ENCODE data around the gene MBOAT2. TPM values are rescaled to one million over a fixed set of nuclear protein-coding genes. Genes with fewer than 3 reads are reported as not detected.

Gene MBOAT2
- total and polyA plus RNA-seq, 4 donors, result 75.1 to 116 (median 85.5) TPM

GRCh38 chr2:8850845-8851487 is 152.5 kb downstream of the MBOAT2 start:
- Histone ChIP-seq H3K27ac (ENCODE audit: low read depth, low read length) (no peak overlapping the region), H3K27me3 (ENCODE audit: control insufficient read depth, insufficient read depth, low read length) (no peaks in the 10 kb centered on the region), H3K4me3 (ENCODE audit: low read depth, low read length) (no peak overlapping the region), H3K9me3 (ENCODE audit: control insufficient read depth, insufficient read depth, low read length) (no peaks in the 10 kb centered on the region), H3K36me3 (ENCODE audit: control insufficient read depth, insufficient read depth, low read length) (no peaks in the 10 kb centered on the region), H3K4me1 (ENCODE audit: control insufficient read depth, insufficient read depth, low read length) (no peaks in the 10 kb centered on the region)
- peak in 2 of 6 donors; percentile 8 to 21 for DNase-seq (ENCODE audit: low read depth in 4 of 6, low spot score in 6 of 6)
- 78% methylated on average over 8 of the region's 8 CpGs for WGBS (ENCODE audit: insufficient coverage)

- Histone ChIP-seq H3K27me3 (ENCODE audit: control insufficient read depth, insufficient read depth, low read length) (no peaks in the 10 kb centered on the region), H3K27ac (ENCODE audit: low read depth, low read length) (no peak overlapping the region), H3K4me3 (ENCODE audit: low read depth, low read length) (no peak overlapping the region), H3K9me3 (ENCODE audit: control insufficient read depth, insufficient read depth, low read length) (no peaks in the 10 kb centered on the region), H3K36me3 (ENCODE audit: control insufficient read depth, insufficient read depth, low read length) (no peaks in the 10 kb centered on the region), H3K4me1 (ENCODE audit: control insufficient read depth, insufficient read depth, low read length) (no peaks in the 10 kb centered on the region)
- 70% methylated on average over 4 of the region's 4 CpGs for WGBS (ENCODE audit: insufficient coverage)
- DNase-seq (ENCODE audit: low read depth in 4 of 6, low spot score in 6 of 6), result no peak
Observed at GRCh38 chr2:8849327-8849726, 154.2 kb downstream of the MBOAT2 start.

GRCh38 chr2:8848328-8849100 is 155.0 kb downstream of the MBOAT2 start:
- no CpG with 5 or more reads among the region's 7 CpGs for WGBS (ENCODE audit: insufficient coverage)
- no peaks in the 10 kb centered on the region for H3K36me3 ChIP-seq (ENCODE audit: control insufficient read depth, insufficient read depth, low read length)
- H3K9me3 ChIP-seq (ENCODE audit: control insufficient read depth, insufficient read depth, low read length), result no peaks in the 10 kb centered on the region
- no peak overlapping the region for H3K4me3 ChIP-seq (ENCODE audit: low read depth, low read length)
- H3K4me1 ChIP-seq (ENCODE audit: control insufficient read depth, insufficient read depth, low read length), result no peaks in the 10 kb centered on the region
- H3K27me3 ChIP-seq (ENCODE audit: control insufficient read depth, insufficient read depth, low read length), result no peaks in the 10 kb centered on the region
- no peak for DNase-seq (ENCODE audit: low read depth in 4 of 6, low spot score in 6 of 6)
- no peak overlapping the region for H3K27ac ChIP-seq (ENCODE audit: low read depth, low read length)

- H3K27ac ChIP-seq (ENCODE audit: low read depth, low read length), result no peak overlapping the region
- WGBS (ENCODE audit: insufficient coverage), result 73% methylated on average over 2 of the region's 6 CpGs
- H3K27me3 ChIP-seq (ENCODE audit: control insufficient read depth, insufficient read depth, low read length), result no peaks in the 10 kb centered on the region
- no peaks in the 10 kb centered on the region for H3K4me1 ChIP-seq (ENCODE audit: control insufficient read depth, insufficient read depth, low read length)
- H3K4me3 ChIP-seq (ENCODE audit: low read depth, low read length), result no peak overlapping the region
- DNase-seq (ENCODE audit: low read depth in 4 of 6, low spot score in 6 of 6), result no peak
- no peaks in the 10 kb centered on the region for H3K9me3 ChIP-seq (ENCODE audit: control insufficient read depth, insufficient read depth, low read length)
- H3K36me3 ChIP-seq (ENCODE audit: control insufficient read depth, insufficient read depth, low read length), result no peaks in the 10 kb centered on the region
Observed at GRCh38 chr2:8847400-8847799, 156.1 kb downstream of the MBOAT2 start.

- peaks cover 4% of the 10 kb centered on the region for H3K4me1 ChIP-seq (ENCODE audit: control insufficient read depth, insufficient read depth, low read length)
- DNase-seq (ENCODE audit: low read depth in 4 of 6, low spot score in 6 of 6), result no peak
- no peaks in the 10 kb centered on the region for H3K27me3 ChIP-seq (ENCODE audit: control insufficient read depth, insufficient read depth, low read length)
- no peak overlapping the region for H3K4me3 ChIP-seq (ENCODE audit: low read depth, low read length)
- no peak overlapping the region for H3K27ac ChIP-seq (ENCODE audit: low read depth, low read length)
- H3K36me3 ChIP-seq (ENCODE audit: control insufficient read depth, insufficient read depth, low read length), result no peaks in the 10 kb centered on the region
- H3K9me3 ChIP-seq (ENCODE audit: control insufficient read depth, insufficient read depth, low read length), result no peaks in the 10 kb centered on the region
- 81% methylated on average over 4 of the region's 4 CpGs for WGBS (ENCODE audit: insufficient coverage)
Observed at GRCh38 chr2:8841932-8842331, 161.6 kb downstream of the MBOAT2 start.

GRCh38 chr2:8840475-8841091 is 162.9 kb downstream of the MBOAT2 start:
- H3K4me1 ChIP-seq (ENCODE audit: control insufficient read depth, insufficient read depth, low read length), result peaks cover 8% of the 10 kb centered on the region
- no peaks in the 10 kb centered on the region for H3K36me3 ChIP-seq (ENCODE audit: control insufficient read depth, insufficient read depth, low read length)
- H3K27ac ChIP-seq (ENCODE audit: low read depth, low read length), result no peak overlapping the region
- H3K27me3 ChIP-seq (ENCODE audit: control insufficient read depth, insufficient read depth, low read length), result no peaks in the 10 kb centered on the region
- H3K4me3 ChIP-seq (ENCODE audit: low read depth, low read length), result no peak overlapping the region
- no peak for DNase-seq (ENCODE audit: low read depth in 4 of 6, low spot score in 6 of 6)
- WGBS (ENCODE audit: insufficient coverage), result 77% methylated on average over 7 of the region's 12 CpGs
- no peaks in the 10 kb centered on the region for H3K9me3 ChIP-seq (ENCODE audit: control insufficient read depth, insufficient read depth, low read length)

- no peaks in the 10 kb centered on the region for H3K36me3 ChIP-seq (ENCODE audit: control insufficient read depth, insufficient read depth, low read length)
- H3K9me3 ChIP-seq (ENCODE audit: control insufficient read depth, insufficient read depth, low read length), result no peaks in the 10 kb centered on the region
- no peak for DNase-seq (ENCODE audit: low read depth in 4 of 6, low spot score in 6 of 6)
- H3K4me3 ChIP-seq (ENCODE audit: low read depth, low read length), result no peak overlapping the region
- H3K27me3 ChIP-seq (ENCODE audit: control insufficient read depth, insufficient read depth, low read length), result no peaks in the 10 kb centered on the region
- peaks cover 17% of the 10 kb centered on the region for H3K4me1 ChIP-seq (ENCODE audit: control insufficient read depth, insufficient read depth, low read length)
- WGBS (ENCODE audit: insufficient coverage), result 95% methylated on average over 2 of the region's 5 CpGs
- H3K27ac ChIP-seq (ENCODE audit: low read depth, low read length), result no peak overlapping the region
Observed at GRCh38 chr2:8839189-8839965, 164.1 kb downstream of the MBOAT2 start.

- WGBS (ENCODE audit: insufficient coverage), result 80% methylated on average over 11 of the region's 11 CpGs
- H3K4me3 ChIP-seq (ENCODE audit: low read depth, low read length), result peak overlapping the region; percentile 26
Observed at GRCh38 chr2:8837795-8838140, 165.7 kb downstream of the MBOAT2 start.

GRCh38 chr2:8836971-8837794 is 166.3 kb downstream of the MBOAT2 start, which contains the start of gene KIDINS220:
KIDINS220 (minus strand) TSS chr2:8837613; CDS start chr2:8827093, 10,520 bp downstream.
- H3K9me3 ChIP-seq (ENCODE audit: control insufficient read depth, insufficient read depth, low read length), result no peaks in the 10 kb centered on the region
- peak within 1 kb of the TSS; percentile 75 for H3K27ac ChIP-seq (ENCODE audit: low read depth, low read length)
- H3K4me1 ChIP-seq (ENCODE audit: control insufficient read depth, insufficient read depth, low read length), result peaks cover 20% of the 10 kb centered on the region
- H3K4me3 ChIP-seq (ENCODE audit: low read depth, low read length), result peak within 1 kb of the TSS; percentile 80
- under 1% methylated on average over 51 of the region's 67 CpGs for WGBS (ENCODE audit: insufficient coverage)
- DNase-seq (ENCODE audit: low read depth in 4 of 6, low spot score in 6 of 6), result peak; percentile 80 to 96 (median 84)
- no peaks in the 10 kb centered on the region for H3K36me3 ChIP-seq (ENCODE audit: control insufficient read depth, insufficient read depth, low read length)
- H3K27me3 ChIP-seq (ENCODE audit: control insufficient read depth, insufficient read depth, low read length), result no peaks in the 10 kb centered on the region

More at GRCh38 chr2:8837795-8838140, 165.7 kb downstream of the MBOAT2 start:
- no peaks in the 10 kb centered on the region for H3K9me3 ChIP-seq (ENCODE audit: control insufficient read depth, insufficient read depth, low read length)
- H3K27ac ChIP-seq (ENCODE audit: low read depth, low read length), result no peak overlapping the region
- no peak for DNase-seq (ENCODE audit: low read depth in 4 of 6, low spot score in 6 of 6)
- no peaks in the 10 kb centered on the region for H3K36me3 ChIP-seq (ENCODE audit: control insufficient read depth, insufficient read depth, low read length)
- peaks cover 20% of the 10 kb centered on the region for H3K4me1 ChIP-seq (ENCODE audit: control insufficient read depth, insufficient read depth, low read length)
- H3K27me3 ChIP-seq (ENCODE audit: control insufficient read depth, insufficient read depth, low read length), result no peaks in the 10 kb centered on the region

Data from spinal cord (tissue), 10 donors.